Hepatocyte (in vitro differentiated cells): Measurements from ENCODE around the gene PHLPP1. TPM values are rescaled to one million over a fixed set of nuclear protein-coding genes. Genes with fewer than 3 reads are reported as not detected.
"Not testable (repeated sequence)": the region's sequence is repeated elsewhere in the genome, so short reads cannot be mapped to it uniquely, and the experiment has no call there.

Experiments
- DNase-seq: peaks from one replicate; pipeline ENCODE4 v3.0.0-alpha.2; 2016; ENCODE audit warnings: low spot score
- H2AFZ ChIP-seq: fragments of 200-600 bp; sonication (generic); 2 replicates; pipeline ENCODE4 v1.6.0; 2016; ENCODE audit warnings: antibody characterized with exemption, mild to moderate bottlenecking
- H3K27ac ChIP-seq: fragments of 200-600 bp; sonication (generic); 2 replicates; pipeline ENCODE4 v1.5.1; 2016; ENCODE audit warnings: mild to moderate bottlenecking
- H3K27me3 ChIP-seq: fragments of 200-600 bp; sonication (generic); 2 replicates; pipeline ENCODE4 v1.6.1; 2016
- H3K36me3 ChIP-seq: fragments of 200-600 bp; sonication (generic); replicated peaks from 2 replicates; pipeline ENCODE4 v1.5.1; 2016; ENCODE audit warnings: low read depth; ENCODE audit not compliant: insufficient read depth
- H3K4me1 ChIP-seq: fragments of 200-600 bp; sonication (generic); 2 replicates; pipeline ENCODE4 v1.5.1; 2016; ENCODE audit warnings: mild to moderate bottlenecking, moderate library complexity; ENCODE audit not compliant: insufficient read depth
- H3K4me2 ChIP-seq: fragments of 200-600 bp; sonication (generic); 2 replicates; pipeline ENCODE4 v1.6.0; 2016
- H3K4me3 ChIP-seq: fragments of 200-600 bp; sonication (generic); 2 replicates; pipeline ENCODE4 v1.5.1; 2016; ENCODE audit warnings: mild to moderate bottlenecking
- H3K79me2 ChIP-seq: fragments of 200-600 bp; sonication (generic); 2 replicates; pipeline ENCODE4 v1.6.0; 2017; ENCODE audit warnings: mild to moderate bottlenecking
- H3K9me2 ChIP-seq: fragments of 200-600 bp; sonication (generic); replicated peaks from 2 replicates; pipeline ENCODE4 v1.6.0; 2017; ENCODE audit warnings: mild to moderate bottlenecking; ENCODE audit not compliant: insufficient read depth
- H3K9me3 ChIP-seq: fragments of 200-600 bp; sonication (generic); 2 replicates; pipeline ENCODE4 v1.5.1; 2016; ENCODE audit warnings: low read depth, mild to moderate bottlenecking
- H4K20me1 ChIP-seq: fragments of 200-600 bp; sonication (generic); 2 replicates; pipeline ENCODE4 v1.6.0; 2016; ENCODE audit warnings: mild to moderate bottlenecking; ENCODE audit not compliant: insufficient read depth, poor library complexity, severe bottlenecking
- EZH2 ChIP-seq: fragments of 200-600 bp; sonication (generic); IDR thresholded peaks from 2 replicates; pipeline ENCODE4 v1.6.1; 2016; ENCODE audit warnings: antibody characterized with exemption, mild to moderate bottlenecking, borderline replicate concordance
- EZH2phosphoT487 ChIP-seq: fragments of 200-600 bp; sonication (generic); IDR thresholded peaks from one replicate; pipeline ENCODE4 v1.6.1; 2018; ENCODE audit warnings: antibody characterized with exemption, mild to moderate bottlenecking, low read depth, moderate library complexity; ENCODE audit not compliant: unreplicated experiment, severe bottlenecking
- WGBS: methylation state at CpG from one replicate; pipeline ENCODE4 v1.1.6; 2016; ENCODE audit warnings: low lambda C conversion rate; ENCODE audit errors: missing lambda C conversion rate; 5-methylcytosine and 5-hydroxymethylcytosine counted together
- polyA plus RNA-seq: library from polyadenylated mRNA; unstranded; fragments of >200 nt; fragmentation: Nextera tagmentation; extraction: Ambion mirVana; gene quantifications from 2 replicates; pipeline ENCODE4 v1.2.1, GENCODE V29; 2016
- total RNA-seq: library from RNA; depleted of rRNA; stranded (reverse); fragments of >200 nt; gene quantifications from 2 replicates; pipeline ENCODE4 v1.2.3, GENCODE V29; 2014
- TF ChIP-seq, protein P1 (sequence below): fragments of 200-600 bp; sonication (generic); IDR thresholded peaks from 2 replicates; pipeline ENCODE4 v1.5.1; 2016; ENCODE audit warnings: antibody characterized with exemption, mild to moderate bottlenecking; ENCODE audit not compliant: poor library complexity

Gene PHLPP1
- total and polyA plus RNA-seq, 2 experiments from 2014 or later, result 7.3 to 14.3 TPM

DNA sequence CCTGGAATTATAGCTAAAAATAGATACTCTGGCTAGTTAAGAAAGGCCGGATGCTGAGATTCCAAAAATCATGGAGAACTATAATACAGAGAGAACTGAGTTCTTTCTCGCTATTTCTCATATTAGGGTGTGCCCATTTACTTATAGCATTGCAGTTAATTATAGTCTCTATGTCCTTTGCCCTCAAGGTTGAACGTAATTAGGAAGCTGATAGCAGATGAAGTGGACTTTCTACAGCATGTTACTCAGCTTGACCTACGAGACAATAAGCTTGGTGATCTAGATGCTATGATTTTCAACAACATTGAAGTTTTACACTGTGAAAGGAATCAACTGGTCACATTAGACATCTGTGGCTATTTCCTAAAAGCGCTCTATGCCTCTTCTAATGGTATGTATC is 187.4 kb downstream of the PHLPP1 start:
- Histone ChIP-seq H4K20me1 (no peaks in the 10 kb centered on the region), H3K36me3 (no peaks in the 10 kb centered on the region), H3K27ac (no peak overlapping the region), H3K4me1 (peaks cover 15% of the 10 kb centered on the region), H3K27me3 (no peaks in the 10 kb centered on the region), H2AFZ (no peak overlapping the region), H3K79me2 (no peaks in the 10 kb centered on the region), H3K4me2 (no peak overlapping the region), H3K4me3 (no peak overlapping the region), H3K9me3 (no peaks in the 10 kb centered on the region), H3K9me2 (no peaks in the 10 kb centered on the region)
- TF ChIP-seq EZH2 (no peak), EZH2phosphoT487 (no peak)
- TF ChIP-seq, protein P1, sequence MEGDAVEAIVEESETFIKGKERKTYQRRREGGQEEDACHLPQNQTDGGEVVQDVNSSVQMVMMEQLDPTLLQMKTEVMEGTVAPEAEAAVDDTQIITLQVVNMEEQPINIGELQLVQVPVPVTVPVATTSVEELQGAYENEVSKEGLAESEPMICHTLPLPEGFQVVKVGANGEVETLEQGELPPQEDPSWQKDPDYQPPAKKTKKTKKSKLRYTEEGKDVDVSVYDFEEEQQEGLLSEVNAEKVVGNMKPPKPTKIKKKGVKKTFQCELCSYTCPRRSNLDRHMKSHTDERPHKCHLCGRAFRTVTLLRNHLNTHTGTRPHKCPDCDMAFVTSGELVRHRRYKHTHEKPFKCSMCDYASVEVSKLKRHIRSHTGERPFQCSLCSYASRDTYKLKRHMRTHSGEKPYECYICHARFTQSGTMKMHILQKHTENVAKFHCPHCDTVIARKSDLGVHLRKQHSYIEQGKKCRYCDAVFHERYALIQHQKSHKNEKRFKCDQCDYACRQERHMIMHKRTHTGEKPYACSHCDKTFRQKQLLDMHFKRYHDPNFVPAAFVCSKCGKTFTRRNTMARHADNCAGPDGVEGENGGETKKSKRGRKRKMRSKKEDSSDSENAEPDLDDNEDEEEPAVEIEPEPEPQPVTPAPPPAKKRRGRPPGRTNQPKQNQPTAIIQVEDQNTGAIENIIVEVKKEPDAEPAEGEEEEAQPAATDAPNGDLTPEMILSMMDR, result no peak
- 89% methylated on average over 5 of the region's 5 CpGs for WGBS
- no peak for DNase-seq

DNA sequence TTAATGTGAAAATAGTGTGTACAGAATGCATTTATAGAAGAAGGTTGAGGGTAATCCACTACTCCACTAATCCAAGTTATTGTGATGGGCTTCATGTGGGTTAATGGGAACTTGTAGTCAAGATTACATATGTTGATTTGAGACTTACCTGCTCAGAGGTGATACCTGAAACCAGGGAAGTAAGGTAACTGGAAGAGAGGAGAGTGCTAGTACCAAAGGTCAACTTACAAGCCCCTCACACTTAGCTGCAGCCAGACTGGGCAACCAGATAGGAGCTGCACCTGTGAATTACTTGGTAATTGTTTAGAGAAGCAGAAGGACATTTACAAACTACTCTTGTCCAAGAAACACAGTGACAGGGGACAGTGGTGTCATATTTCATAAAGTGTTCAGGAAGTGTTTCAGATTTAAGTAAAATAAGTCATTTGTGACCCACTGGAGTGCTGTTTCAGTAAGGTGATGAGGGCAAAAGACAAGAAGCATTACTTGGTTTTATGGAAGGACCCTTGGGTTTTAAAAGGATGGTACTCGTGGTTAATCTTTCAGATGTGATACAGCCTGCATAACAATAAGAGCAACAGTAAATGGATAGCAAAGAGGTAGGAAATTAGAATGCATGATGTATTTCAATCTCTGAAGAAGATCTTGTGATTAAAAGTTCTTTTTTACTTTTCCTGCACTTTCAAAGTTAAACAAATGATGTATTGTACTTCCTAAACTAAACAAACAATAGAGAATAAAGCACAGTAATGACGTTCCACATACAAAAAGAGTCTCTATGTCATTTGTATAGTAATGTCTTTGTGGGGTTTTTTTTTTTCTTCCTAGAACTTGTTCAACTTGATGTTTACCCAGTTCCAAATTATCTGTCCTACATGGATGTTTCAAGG is 189.3 kb downstream of the PHLPP1 start:
- Histone ChIP-seq H3K27me3 (no peaks in the 10 kb centered on the region), H3K9me3 (no peaks in the 10 kb centered on the region), H3K27ac (peak overlapping the region; percentile 9), H3K4me1 (peaks cover 15% of the 10 kb centered on the region), H3K9me2 (no peaks in the 10 kb centered on the region), H4K20me1 (no peaks in the 10 kb centered on the region), H3K4me3 (no peak overlapping the region), H3K36me3 (no peaks in the 10 kb centered on the region), H2AFZ (no peak overlapping the region), H3K4me2 (no peak overlapping the region), H3K79me2 (no peaks in the 10 kb centered on the region)
- no peak for DNase-seq
- TF ChIP-seq, protein P1, result no peak
- TF ChIP-seq EZH2, result no peak
- no peak for TF ChIP-seq EZH2phosphoT487
- 40% methylated on average over 2 of the region's 2 CpGs for WGBS

DNA sequence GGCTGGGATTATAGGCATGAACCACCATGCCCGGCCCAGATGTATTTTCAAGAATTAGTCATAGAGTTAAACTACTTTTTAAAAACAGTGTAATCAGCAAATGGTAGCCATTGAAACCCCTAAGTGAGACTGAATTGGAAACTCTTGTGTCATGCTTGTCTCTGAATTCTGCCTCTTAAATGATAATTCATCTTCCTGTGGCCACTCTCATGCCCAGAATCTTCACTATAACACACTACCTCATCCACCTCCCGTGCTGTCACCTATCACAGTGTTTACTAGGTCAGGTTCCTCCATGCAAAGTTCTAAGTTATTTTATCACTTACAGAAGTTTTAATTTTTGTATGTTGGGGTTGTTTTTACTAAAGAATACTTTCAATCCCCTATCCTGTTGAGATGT is 197.5 kb downstream of the PHLPP1 start:
- DNase-seq, result no peak
- H3K4me1 ChIP-seq, result no peaks in the 10 kb centered on the region
- no peak overlapping the region for H3K4me2 ChIP-seq
- no peaks in the 10 kb centered on the region for H3K27me3 ChIP-seq
- 41% methylated on average over 2 of the region's 2 CpGs for WGBS
- no peak overlapping the region for H3K27ac ChIP-seq
- H3K9me2 ChIP-seq, result no peaks in the 10 kb centered on the region
- H3K36me3 ChIP-seq, result no peaks in the 10 kb centered on the region
- no peak overlapping the region for H2AFZ ChIP-seq
- no peaks in the 10 kb centered on the region for H3K9me3 ChIP-seq
- no peaks in the 10 kb centered on the region for H4K20me1 ChIP-seq
- TF ChIP-seq, protein P1, result no peak
- TF ChIP-seq EZH2phosphoT487 (no peak), EZH2 (no peak)
- no peaks in the 10 kb centered on the region for H3K79me2 ChIP-seq
- H3K4me3 ChIP-seq, result no peak overlapping the region

DNA sequence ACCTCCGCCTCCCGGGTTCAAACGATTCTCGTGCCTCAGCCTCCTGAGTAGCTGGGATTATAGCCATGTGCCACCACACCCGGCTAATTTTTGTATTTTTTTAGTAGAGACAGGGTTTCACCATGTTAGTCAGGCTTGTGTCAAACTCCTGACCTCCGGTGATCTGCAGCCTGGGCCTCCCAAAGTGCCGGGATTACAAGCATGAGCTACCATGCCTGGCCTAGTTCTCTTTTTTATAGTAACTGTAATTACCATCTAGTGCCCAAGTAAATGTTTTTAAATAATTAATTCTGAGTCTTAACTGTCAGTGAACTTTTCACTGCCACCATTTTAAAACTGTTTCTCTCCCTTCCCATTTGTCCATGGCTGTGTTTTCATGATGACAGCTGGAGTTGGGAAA is 198.5 kb downstream of the PHLPP1 start:
- not testable (repeated sequence) for H2AFZ ChIP-seq, H3K4me1 ChIP-seq, H3K9me2 ChIP-seq, DNase-seq, H3K27ac ChIP-seq, H3K79me2 ChIP-seq, H3K4me3 ChIP-seq, H3K4me2 ChIP-seq, H4K20me1 ChIP-seq, H3K36me3 ChIP-seq, H3K27me3 ChIP-seq, H3K9me3 ChIP-seq
- WGBS, result 98% methylated on average over 7 of the region's 7 CpGs
